Measurements from ENCODE around the gene PKIG. TPM values are rescaled to one million over a fixed set of nuclear protein-coding genes. Genes with fewer than 3 reads are reported as not detected.

The PKIG gene
- total RNA-seq, 1 donor from 2014 or later, result 51.6 TPM

DNA sequence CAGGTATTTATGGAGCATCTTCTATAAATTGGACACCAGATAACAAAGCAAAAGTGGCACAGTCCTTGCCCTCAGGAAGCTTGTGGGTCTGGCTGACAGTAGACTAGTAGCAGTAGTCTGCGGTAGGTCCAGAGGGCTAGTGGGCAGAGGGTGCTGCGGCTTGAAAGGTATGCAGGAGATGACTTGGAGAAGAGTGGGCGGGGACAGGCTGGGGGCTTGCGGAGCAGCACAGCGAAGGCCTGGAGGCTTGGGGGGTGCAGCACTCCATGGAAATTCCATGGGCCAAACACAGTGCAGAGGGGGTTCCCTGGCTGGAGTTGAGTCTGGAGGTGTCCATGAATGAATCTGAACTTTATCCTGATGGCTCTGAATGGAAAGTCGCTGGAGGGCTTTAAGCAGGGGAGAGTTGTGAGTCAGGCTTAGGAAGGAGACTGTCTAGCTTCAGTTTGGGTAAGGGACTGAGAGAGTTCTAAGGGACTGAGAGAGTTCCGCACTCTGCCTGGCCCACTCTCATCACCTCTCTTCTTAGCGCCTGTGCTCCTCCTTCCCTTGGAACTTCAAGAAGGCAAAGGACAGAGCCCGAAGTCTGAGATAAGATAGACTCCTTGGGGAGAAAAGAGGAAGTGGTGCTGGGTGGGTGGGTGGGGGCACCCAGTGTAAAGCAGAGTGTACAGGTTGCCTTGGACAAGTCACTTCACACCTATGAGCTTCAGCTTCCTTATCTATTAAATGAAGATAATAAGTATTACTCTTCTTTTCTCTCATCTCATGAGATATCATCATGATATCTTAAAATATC lies 8.8 kb downstream of the PKIG start:
- no peak overlapping the region for H3K4me3 Mint-ChIP-seq
- H3K27me3 Mint-ChIP-seq (ENCODE audit: low read depth), result no peaks in the 10 kb centered on the region
- peaks cover 33% of the 10 kb centered on the region for H3K36me3 Mint-ChIP-seq
- no peak for DNase-seq (ENCODE audit: low spot score in 2 of 2, unreplicated experiment in 2 of 2)
- TF ChIP-seq, protein P1, sequence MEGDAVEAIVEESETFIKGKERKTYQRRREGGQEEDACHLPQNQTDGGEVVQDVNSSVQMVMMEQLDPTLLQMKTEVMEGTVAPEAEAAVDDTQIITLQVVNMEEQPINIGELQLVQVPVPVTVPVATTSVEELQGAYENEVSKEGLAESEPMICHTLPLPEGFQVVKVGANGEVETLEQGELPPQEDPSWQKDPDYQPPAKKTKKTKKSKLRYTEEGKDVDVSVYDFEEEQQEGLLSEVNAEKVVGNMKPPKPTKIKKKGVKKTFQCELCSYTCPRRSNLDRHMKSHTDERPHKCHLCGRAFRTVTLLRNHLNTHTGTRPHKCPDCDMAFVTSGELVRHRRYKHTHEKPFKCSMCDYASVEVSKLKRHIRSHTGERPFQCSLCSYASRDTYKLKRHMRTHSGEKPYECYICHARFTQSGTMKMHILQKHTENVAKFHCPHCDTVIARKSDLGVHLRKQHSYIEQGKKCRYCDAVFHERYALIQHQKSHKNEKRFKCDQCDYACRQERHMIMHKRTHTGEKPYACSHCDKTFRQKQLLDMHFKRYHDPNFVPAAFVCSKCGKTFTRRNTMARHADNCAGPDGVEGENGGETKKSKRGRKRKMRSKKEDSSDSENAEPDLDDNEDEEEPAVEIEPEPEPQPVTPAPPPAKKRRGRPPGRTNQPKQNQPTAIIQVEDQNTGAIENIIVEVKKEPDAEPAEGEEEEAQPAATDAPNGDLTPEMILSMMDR (IDR thresholded peaks at IDR 0.05; ENCODE audit: unreplicated experiment), result no peak
- peak overlapping the region; percentile 94 for H3K27ac Mint-ChIP-seq
- no peaks in the 10 kb centered on the region for H3K9me3 Mint-ChIP-seq
- peaks cover 56% of the 10 kb centered on the region for H3K4me1 Mint-ChIP-seq

DNA sequence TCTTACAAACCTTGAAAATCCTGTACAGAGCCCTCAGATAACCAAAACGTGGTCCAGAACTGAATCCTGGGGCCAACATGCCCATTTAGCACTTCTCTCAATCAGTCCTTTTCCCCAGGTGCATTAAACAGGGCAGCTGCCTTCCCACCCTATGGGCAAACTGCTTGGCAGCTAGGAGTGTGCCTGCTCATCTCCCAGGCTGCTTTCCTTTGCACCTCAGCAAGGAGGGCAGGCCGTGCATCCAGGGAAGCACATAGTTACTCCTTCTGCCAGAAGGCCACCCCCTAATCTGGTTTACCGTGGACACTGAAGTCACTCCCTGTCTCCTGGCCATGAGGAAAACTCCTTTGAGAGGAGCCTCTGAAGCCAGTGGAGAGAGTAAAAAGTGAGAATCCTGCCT lies 10.0 kb downstream of the PKIG start:
- Mint-ChIP-seq H3K4me1 (peaks cover 44% of the 10 kb centered on the region), H3K27ac (no peak overlapping the region), H3K4me3 (no peak overlapping the region), H3K9me3 (no peaks in the 10 kb centered on the region), H3K27me3 (ENCODE audit: low read depth) (no peaks in the 10 kb centered on the region), H3K36me3 (peaks cover 33% of the 10 kb centered on the region)
- TF ChIP-seq, protein P1 (IDR thresholded peaks at IDR 0.05; ENCODE audit: unreplicated experiment), result no peak
- DNase-seq (ENCODE audit: low spot score in 2 of 2, unreplicated experiment in 2 of 2), result no peak

DNA sequence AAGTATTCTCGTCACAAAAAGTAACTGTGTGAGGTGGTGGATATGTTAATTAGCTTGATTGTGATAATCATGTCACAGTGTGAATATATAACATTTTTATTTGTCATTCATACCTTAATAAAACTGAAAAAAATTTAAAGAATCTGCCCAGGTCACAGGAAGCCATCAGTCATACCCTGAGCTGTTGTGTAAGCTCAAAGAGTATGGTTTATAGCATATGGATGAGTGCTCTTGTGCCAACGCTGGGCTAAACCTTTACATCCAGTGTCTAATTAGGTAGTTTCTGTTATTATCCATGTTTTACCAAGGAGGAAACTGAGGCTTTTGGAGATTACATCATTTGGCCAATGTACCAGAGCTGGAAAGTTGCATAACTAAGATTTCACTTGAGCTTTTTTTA lies 11.4 kb downstream of the PKIG start:
- H3K36me3 Mint-ChIP-seq, result peaks cover 33% of the 10 kb centered on the region
- DNase-seq (ENCODE audit: low spot score in 2 of 2, unreplicated experiment in 2 of 2), result no peak
- H3K27me3 Mint-ChIP-seq (ENCODE audit: low read depth), result no peaks in the 10 kb centered on the region
- peak overlapping the region; percentile 58 for H3K27ac Mint-ChIP-seq
- H3K4me1 Mint-ChIP-seq, result peaks cover 45% of the 10 kb centered on the region
- no peaks in the 10 kb centered on the region for H3K9me3 Mint-ChIP-seq
- no peak overlapping the region for H3K4me3 Mint-ChIP-seq
- TF ChIP-seq, protein P1 (IDR thresholded peaks at IDR 0.05; ENCODE audit: unreplicated experiment), result no peak

- TF ChIP-seq, protein P1 (IDR thresholded peaks at IDR 0.05; ENCODE audit: unreplicated experiment), result no peak
- Mint-ChIP-seq H3K27me3 (ENCODE audit: low read depth) (no peaks in the 10 kb centered on the region), H3K36me3 (peaks cover 33% of the 10 kb centered on the region), H3K4me3 (no peak overlapping the region), H3K4me1 (peaks cover 41% of the 10 kb centered on the region), H3K9me3 (no peaks in the 10 kb centered on the region), H3K27ac (peak overlapping the region; percentile 84)
- DNase-seq (ENCODE audit: low spot score in 2 of 2, unreplicated experiment in 2 of 2), result no peak
Measured at GRCh38 chr20:44594730-44595129, 12.4 kb downstream of the PKIG start.

GRCh38 chr20:44596010-44596409 lies 13.6 kb downstream of the PKIG start:
- H3K9me3 Mint-ChIP-seq, result no peaks in the 10 kb centered on the region
- H3K4me3 Mint-ChIP-seq, result no peak overlapping the region
- TF ChIP-seq, protein P1 (IDR thresholded peaks at IDR 0.05; ENCODE audit: unreplicated experiment), result no peak
- no peak for DNase-seq (ENCODE audit: low spot score in 2 of 2, unreplicated experiment in 2 of 2)
- peaks cover 40% of the 10 kb centered on the region for H3K4me1 Mint-ChIP-seq
- H3K27ac Mint-ChIP-seq, result no peak overlapping the region
- peaks cover 22% of the 10 kb centered on the region for H3K36me3 Mint-ChIP-seq
- no peaks in the 10 kb centered on the region for H3K27me3 Mint-ChIP-seq (ENCODE audit: low read depth)

Measured in mesothelial cell of epicardium (in vitro differentiated cells).